Breast epithelium (tissue), 3 donors: ENCODE data around the gene CCDC88C.

Experiments
- CTCF ChIP-seq, 3 donors: fragments of 450-650 bp; IDR thresholded peaks; one replicate each; pipeline ENCODE4 v1.5.1; 2016 to 2017; ENCODE audit warnings: antibody characterized with exemption in 3 of 3, mild to moderate bottlenecking in 3 of 3, moderate library complexity in 3 of 3
- POLR2A ChIP-seq: fragments of 450-650 bp; IDR thresholded peaks from one replicate; pipeline ENCODE4 v1.6.1; 2016; ENCODE audit warnings: antibody characterized with exemption, mild to moderate bottlenecking, moderate library complexity

DNA sequence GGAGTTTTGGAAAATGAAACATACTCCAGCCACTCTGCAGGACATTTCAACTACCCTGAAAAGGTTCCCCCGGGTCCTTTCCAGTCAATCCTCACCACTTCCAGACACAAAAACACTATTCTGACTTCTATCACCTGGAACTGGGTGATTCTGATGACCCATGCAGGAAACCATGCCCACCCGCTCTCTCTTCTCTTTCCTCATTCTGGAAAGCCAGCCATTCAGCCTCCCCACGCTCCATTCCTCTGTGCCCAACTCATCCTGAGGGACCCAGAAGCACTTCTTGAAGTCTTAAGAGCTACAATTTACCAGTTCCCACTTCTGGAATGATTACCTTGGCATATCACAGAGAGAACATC is 3.2 kb downstream of the CCDC88C start:
- TF ChIP-seq CTCF (IDR thresholded peaks at IDR 0.05), result no peak
- no peak for TF ChIP-seq POLR2A
